Measurements from ENCODE around the gene RAD50. TPM values are rescaled to one million over a fixed set of nuclear protein-coding genes. Genes with fewer than 3 reads are reported as not detected.
"Not testable (repeated sequence)": the region's sequence is repeated elsewhere in the genome, so short reads cannot be mapped to it uniquely, and the experiment has no call there.

The RAD50 gene
- total RNA-seq, 4 donors from 2014 or later: 31.1 to 53.7 (median 35.0) TPM

- Histone ChIP-seq H3K27ac (no peak overlapping the region), H3K4me3 (no peak overlapping the region), H3K9me3 (no peaks in the 10 kb centered on the region), H3K36me3 (no peaks in the 10 kb centered on the region), H3K4me1 (no peaks in the 10 kb centered on the region), H3K27me3 (no peaks in the 10 kb centered on the region)
- WGBS, 2 donors (ENCODE audit: low coverage in 1 of 2): 74 to 75% methylated on average over 2 of the region's 2 CpGs
- no peak for ATAC-seq
- TF ChIP-seq CTCF (IDR thresholded peaks at IDR 0.05): no peak
- no peak for TF ChIP-seq EP300 (IDR thresholded peaks at IDR 0.05)
- no peak for TF ChIP-seq POLR2A (IDR thresholded peaks at IDR 0.05)
- no peak for TF ChIP-seq POLR2AphosphoS5 (IDR thresholded peaks at IDR 0.05)
Measured at GRCh38 chr5:132547269-132547668, 9.5 kb upstream of the RAD50 start.

GRCh38 chr5:132548834-132549233 lies 7.9 kb upstream of the RAD50 start:
- not testable (repeated sequence) for H3K27me3 ChIP-seq, H3K4me3 ChIP-seq, ATAC-seq, H3K9me3 ChIP-seq, H3K27ac ChIP-seq, H3K36me3 ChIP-seq, H3K4me1 ChIP-seq
- WGBS, 2 donors (ENCODE audit: low coverage in 1 of 2): 89 to 91% methylated on average over 2 to 7 of the region's 7 CpGs

GRCh38 chr5:132549576-132549975 lies 7.2 kb upstream of the RAD50 start:
- H3K36me3 ChIP-seq: no peaks in the 10 kb centered on the region
- TF ChIP-seq POLR2A (IDR thresholded peaks at IDR 0.05) (no peak), POLR2AphosphoS5 (IDR thresholded peaks at IDR 0.05) (no peak), CTCF (IDR thresholded peaks at IDR 0.05) (no peak), EP300 (IDR thresholded peaks at IDR 0.05) (no peak)
- no peak overlapping the region for H3K27ac ChIP-seq
- H3K27me3 ChIP-seq: no peaks in the 10 kb centered on the region
- ATAC-seq: no peak
- no peak overlapping the region for H3K4me3 ChIP-seq
- WGBS, 2 donors (ENCODE audit: low coverage in 1 of 2): 71 to 92% methylated on average over 2 of the region's 2 CpGs
- no peaks in the 10 kb centered on the region for H3K4me1 ChIP-seq
- no peaks in the 10 kb centered on the region for H3K9me3 ChIP-seq

GRCh38 chr5:132556153-132556762 lies 519 bp upstream of the RAD50 start:
- H3K4me3 ChIP-seq: peak overlapping the region; percentile 66 to 79
- H3K9me3 ChIP-seq: no peaks in the 10 kb centered on the region
- peaks cover 0 to 24% (median 7%) of the 10 kb centered on the region in 3 donors for H3K4me1 ChIP-seq
- no peak for TF ChIP-seq POLR2AphosphoS5 (IDR thresholded peaks at IDR 0.05)
- TF ChIP-seq EP300 (IDR thresholded peaks at IDR 0.05): no peak
- TF ChIP-seq CTCF (IDR thresholded peaks at IDR 0.05): no peak
- TF ChIP-seq POLR2A (IDR thresholded peaks at IDR 0.05): no peak
- 34 to 46% methylated on average over 13 to 15 of the region's 15 CpGs for WGBS, 2 donors (ENCODE audit: low coverage in 1 of 2)
- H3K27ac ChIP-seq: peak overlapping the region in 3 of 4 donors; percentile 89 to 92 (median 89)
- ATAC-seq: peak; percentile 40
- peaks cover 0 to 19% of the 10 kb centered on the region in 2 donors for H3K36me3 ChIP-seq
- H3K27me3 ChIP-seq: no peaks in the 10 kb centered on the region

- Histone ChIP-seq H3K4me1 (peaks cover 0 to 24% (median 7%) of the 10 kb centered on the region in 3 donors), H3K36me3 (peaks cover 0 to 24% of the 10 kb centered on the region in 2 donors), H3K27me3 (no peaks in the 10 kb centered on the region), H3K27ac (peak overlapping the region; percentile 71 to 92 (median 89)), H3K4me3 (peak overlapping the region; percentile 66 to 79), H3K9me3 (no peaks in the 10 kb centered on the region)
- WGBS, 2 donors (ENCODE audit: low coverage in 1 of 2): 2 to 5% methylated on average over 14 of the region's 15 CpGs
- peak; percentile 44 for ATAC-seq
- TF ChIP-seq EP300 (IDR thresholded peaks at IDR 0.05): no peak
- TF ChIP-seq POLR2A (IDR thresholded peaks at IDR 0.05): no peak
- TF ChIP-seq POLR2AphosphoS5 (IDR thresholded peaks at IDR 0.05): no peak
- no peak for TF ChIP-seq CTCF (IDR thresholded peaks at IDR 0.05)
Measured at GRCh38 chr5:132557478-132558172, 848 bp downstream of the RAD50 start.
